GM19395 (cell line): ENCODE measurements around the gene GMIP.

ENCODE experiments used
- ATAC-seq: cut with Tn5 transposase; IDR thresholded peaks from one replicate; pipeline ENCODE4 v1.9.1; 2021; ENCODE audit warnings: mild to moderate bottlenecking, moderate library complexity; ENCODE audit not compliant: unreplicated experiment

GMIP gene

DNA sequence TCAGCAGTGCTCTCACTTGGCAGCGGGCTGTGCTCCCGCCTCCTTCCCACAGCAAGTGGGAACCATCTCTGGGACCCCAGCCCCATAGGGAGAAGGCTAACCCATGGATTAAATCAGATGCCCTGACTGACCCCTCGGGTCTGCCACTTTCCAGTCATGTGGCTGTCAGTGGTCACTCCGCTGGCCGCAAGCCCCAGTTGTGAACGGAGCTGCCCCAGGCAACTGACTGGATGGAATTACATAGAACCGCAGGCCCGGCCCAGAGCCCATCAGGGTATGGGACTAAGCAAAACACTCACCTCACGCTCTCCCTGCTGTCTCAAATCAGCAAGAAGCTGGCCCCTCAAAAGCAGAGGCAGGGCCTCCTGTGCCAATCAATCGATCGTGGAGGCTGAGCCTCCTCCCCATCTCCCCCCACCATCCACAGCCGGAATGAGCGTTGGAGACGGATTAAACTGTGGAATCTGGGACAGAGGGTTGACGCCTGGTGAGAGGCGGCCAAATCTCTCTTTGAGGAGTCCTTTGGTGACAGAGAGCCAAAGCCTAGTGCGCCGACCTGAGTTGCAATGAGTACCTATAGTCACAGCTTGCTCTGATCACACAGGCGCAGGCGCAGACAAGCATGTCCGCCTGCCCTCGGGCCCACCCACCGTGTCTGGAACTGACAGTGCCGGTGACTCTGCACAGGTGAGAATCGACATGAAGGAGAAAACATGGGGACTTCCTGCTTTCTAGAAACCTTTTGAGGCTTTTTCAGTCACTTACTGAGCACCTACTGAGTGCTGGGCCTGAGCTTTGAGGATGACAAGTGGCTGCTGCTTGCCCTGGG, 63.7 kb downstream of the GMIP start:
- ATAC-seq: no peak
